Measurements from ENCODE around the gene TRPC3. TPM values are rescaled to one million over a fixed set of nuclear protein-coding genes. Genes with fewer than 3 reads are reported as not detected.
"Not testable (repeated sequence)": the region's sequence is repeated elsewhere in the genome, so short reads cannot be mapped to it uniquely, and the experiment has no call there.

The TRPC3 gene
- total and polyA plus RNA-seq, 8 donors = 0.02 to 0.06 (median 0.04) TPM; not detected in 3

DNA sequence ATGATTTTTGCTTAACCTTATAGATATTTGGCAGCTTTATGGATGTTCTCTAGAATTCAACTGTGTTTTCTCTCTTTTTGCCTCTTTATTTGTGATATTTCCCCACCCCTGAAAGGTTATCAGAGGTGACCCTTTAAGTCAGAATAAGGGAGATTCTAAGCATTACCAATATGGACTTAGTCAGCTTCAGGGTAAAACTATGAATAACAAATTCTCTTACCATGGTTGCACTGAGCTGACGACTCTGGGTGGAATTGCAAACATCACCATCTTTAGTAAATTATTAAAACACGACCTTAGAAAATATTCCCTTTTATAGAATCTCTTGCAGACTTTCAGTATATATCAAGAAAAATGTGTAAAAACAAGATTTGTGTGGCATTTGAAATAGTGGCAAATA, 21.6 kb downstream of the TRPC3 start:
- peaks cover 0 to 6% (median 0%) of the 10 kb centered on the region in 4 donors for H3K27me3 ChIP-seq
- ATAC-seq = no peak
- no peaks in the 10 kb centered on the region for H3K36me3 ChIP-seq
- no peak overlapping the region for H3K4me3 ChIP-seq
- TF ChIP-seq, protein P1, sequence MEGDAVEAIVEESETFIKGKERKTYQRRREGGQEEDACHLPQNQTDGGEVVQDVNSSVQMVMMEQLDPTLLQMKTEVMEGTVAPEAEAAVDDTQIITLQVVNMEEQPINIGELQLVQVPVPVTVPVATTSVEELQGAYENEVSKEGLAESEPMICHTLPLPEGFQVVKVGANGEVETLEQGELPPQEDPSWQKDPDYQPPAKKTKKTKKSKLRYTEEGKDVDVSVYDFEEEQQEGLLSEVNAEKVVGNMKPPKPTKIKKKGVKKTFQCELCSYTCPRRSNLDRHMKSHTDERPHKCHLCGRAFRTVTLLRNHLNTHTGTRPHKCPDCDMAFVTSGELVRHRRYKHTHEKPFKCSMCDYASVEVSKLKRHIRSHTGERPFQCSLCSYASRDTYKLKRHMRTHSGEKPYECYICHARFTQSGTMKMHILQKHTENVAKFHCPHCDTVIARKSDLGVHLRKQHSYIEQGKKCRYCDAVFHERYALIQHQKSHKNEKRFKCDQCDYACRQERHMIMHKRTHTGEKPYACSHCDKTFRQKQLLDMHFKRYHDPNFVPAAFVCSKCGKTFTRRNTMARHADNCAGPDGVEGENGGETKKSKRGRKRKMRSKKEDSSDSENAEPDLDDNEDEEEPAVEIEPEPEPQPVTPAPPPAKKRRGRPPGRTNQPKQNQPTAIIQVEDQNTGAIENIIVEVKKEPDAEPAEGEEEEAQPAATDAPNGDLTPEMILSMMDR (IDR thresholded peaks at IDR 0.05) = no peak
- FAIRE-seq = no peak
- H3K9me3 ChIP-seq = no peaks in the 10 kb centered on the region
- H3K27ac ChIP-seq = no peak overlapping the region
- intact Hi-C loops (cut with DNase I) = no loop called here
- DNase-seq = no peak
- H3K4me1 ChIP-seq = no peaks in the 10 kb centered on the region
- 22 to 30% methylated on average over 2 of the region's 2 CpGs for WGBS, 2 donors

GRCh38 chr4:121927948-121928347, 23.9 kb downstream of the TRPC3 start:
- no peak overlapping the region for H3K27ac ChIP-seq
- no peak for ATAC-seq
- H3K4me1 ChIP-seq = no peaks in the 10 kb centered on the region
- DNase-seq = no peak
- no peaks in the 10 kb centered on the region for H3K9me3 ChIP-seq
- H3K36me3 ChIP-seq = no peaks in the 10 kb centered on the region
- intact Hi-C loops (cut with DNase I) = no loop called here
- FAIRE-seq = no peak
- peaks cover 0 to 6% (median 0%) of the 10 kb centered on the region in 4 donors for H3K27me3 ChIP-seq
- 73 to 74% methylated on average over 1 of the region's 1 CpG for WGBS, 2 donors
- H3K4me3 ChIP-seq = no peak overlapping the region
- TF ChIP-seq, protein P1 (IDR thresholded peaks at IDR 0.05) = no peak

DNA sequence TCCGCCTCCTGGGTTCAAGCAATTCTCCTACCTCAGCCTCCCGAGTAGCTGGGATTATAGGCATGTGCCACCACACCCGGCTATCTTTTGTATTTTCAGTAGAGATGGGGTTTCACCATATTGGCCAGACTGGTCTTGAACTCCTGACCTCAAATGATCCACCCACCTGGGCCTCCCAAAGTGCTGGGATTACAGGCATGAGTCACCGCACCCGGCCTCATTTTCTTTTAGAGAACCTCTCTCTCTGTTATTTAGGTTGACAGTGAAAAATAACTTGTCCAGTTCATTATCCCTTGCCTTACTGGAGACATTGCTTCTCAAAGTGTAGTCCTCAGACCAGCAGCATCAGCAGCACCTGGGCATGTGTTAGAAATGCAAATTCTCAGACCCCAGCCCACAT, 25.4 kb downstream of the TRPC3 start:
- H3K4me1 ChIP-seq; H3K36me3 ChIP-seq; H3K4me3 ChIP-seq; DNase-seq; H3K27ac ChIP-seq; FAIRE-seq; H3K9me3 ChIP-seq; ATAC-seq; intact Hi-C loops (cut with DNase I); H3K27me3 ChIP-seq: not testable (repeated sequence)
- WGBS, 2 donors = 84 to 87% methylated on average over 5 of the region's 5 CpGs

DNA sequence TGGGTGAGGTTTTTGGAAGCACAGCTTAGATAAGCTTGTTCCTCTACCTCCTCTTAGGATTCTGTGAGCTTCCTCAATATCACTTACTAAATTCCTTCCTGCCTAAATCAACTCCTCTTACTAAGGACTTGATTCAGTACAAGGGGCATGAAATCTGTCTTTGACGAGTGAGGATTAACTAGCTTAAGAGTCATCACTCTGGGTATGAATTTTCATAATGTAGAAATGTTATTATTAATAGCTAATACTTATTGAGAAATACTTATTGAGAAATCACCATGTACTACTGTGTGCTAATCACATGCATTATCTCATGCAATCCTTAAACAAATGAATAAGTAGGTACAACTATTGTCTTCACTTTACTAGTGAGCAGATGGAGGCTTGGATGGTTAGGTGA, 28.6 kb downstream of the TRPC3 start:
- Histone ChIP-seq H3K27ac (no peak overlapping the region), H3K36me3 (no peaks in the 10 kb centered on the region), H3K4me3 (no peak overlapping the region), H3K4me1 (no peaks in the 10 kb centered on the region), H3K9me3 (no peaks in the 10 kb centered on the region), H3K27me3 (no peaks in the 10 kb centered on the region)
- WGBS, 2 donors = 73 to 74% methylated on average over 1 of the region's 1 CpG
- FAIRE-seq = no peak
- no peak for DNase-seq
- ATAC-seq = no peak
- intact Hi-C loops (cut with DNase I) = no loop called here
- TF ChIP-seq, protein P1 (IDR thresholded peaks at IDR 0.05) = no peak

- WGBS, 2 donors = 67% methylated on average over 2 of the region's 2 CpGs
- ATAC-seq (no peak), DNase-seq (no peak), FAIRE-seq (no peak)
- intact Hi-C loops (cut with DNase I) = no loop called here
- no peaks in the 10 kb centered on the region for H3K4me1 ChIP-seq
- no peak overlapping the region for H3K27ac ChIP-seq
- no peak overlapping the region for H3K4me3 ChIP-seq
- H3K27me3 ChIP-seq = no peaks in the 10 kb centered on the region
- H3K9me3 ChIP-seq = no peaks in the 10 kb centered on the region
- TF ChIP-seq, protein P1 (IDR thresholded peaks at IDR 0.05) = no peak
- no peaks in the 10 kb centered on the region for H3K36me3 ChIP-seq
These were observed 38.2 kb downstream of the TRPC3 start for GRCh38 chr4:121913667-121914066.

GRCh38 chr4:121908346-121908745, 43.5 kb downstream of the TRPC3 start:
- ATAC-seq = no peak
- intact Hi-C loops (cut with DNase I) = no loop called here

More at GRCh38 chr4:121908346-121908745, 43.5 kb downstream of the TRPC3 start:
- Histone ChIP-seq H3K36me3 (no peaks in the 10 kb centered on the region), H3K27me3 (no peaks in the 10 kb centered on the region), H3K9me3 (no peaks in the 10 kb centered on the region), H3K27ac (no peak overlapping the region), H3K4me1 (no peaks in the 10 kb centered on the region), H3K4me3 (no peak overlapping the region)
- FAIRE-seq (no peak), DNase-seq (no peak)
- 86 to 96% methylated on average over 1 of the region's 1 CpG for WGBS, 2 donors
- TF ChIP-seq, protein P1 (IDR thresholded peaks at IDR 0.05) = no peak
